Naive thymus-derived CD4-positive, alpha-beta T cell (primary cell): ENCODE results near the gene TDRD1. TPM values are rescaled to one million over a fixed set of nuclear protein-coding genes. Genes with fewer than 3 reads are reported as not detected.

Experiments
- ATAC-seq: fragments of 150-1000 bp; cut with Tn5 transposase; 2 replicates; pipeline ENCODE4 v1.10.0; 2021; ENCODE audit warnings: mild to moderate bottlenecking, moderate library complexity
- CTCF ChIA-PET: fragments of 350-600 bp; sonication (Branson Sonifier 250); formaldehyde crosslinking; loops from one replicate; lab custom pipeline; 2021; ENCODE audit warnings: antibody characterized with exemption; lab: Charles Lee
- POLR2A ChIA-PET: fragments of 350-600 bp; sonication (Branson Sonifier 250); formaldehyde crosslinking; loops from one replicate; lab custom pipeline; 2021; ENCODE audit warnings: antibody characterized with exemption, inconsistent platforms; lab: Charles Lee
- DNase-seq, 9 donors: peaks; one replicate each; pipeline versions ENCODE4 v3.0.0 to v3.0.0-alpha.2; 2020 to 2022; ENCODE audit warnings: mixed read lengths in 1 of 9
- H3K27ac ChIP-seq: one replicate; pipeline ENCODE4 v1.7.0; 2013; ENCODE audit warnings: mild to moderate bottlenecking, low read depth, low read length, moderate library complexity
- H3K27me3 ChIP-seq, 2 donors: one replicate each; pipeline ENCODE4 v1.7.0; 2013; ENCODE audit warnings: low read length in 2 of 2, mild to moderate bottlenecking in 2 of 2, moderate library complexity in 2 of 2; ENCODE audit not compliant: control insufficient read depth in 2 of 2, insufficient read depth in 2 of 2
- H3K36me3 ChIP-seq, 3 experiments: 1 replicate in 2 of 3; 2 replicates in 1 of 3; pipeline ENCODE4 v1.7.0; 2013; ENCODE audit warnings: low read length in 3 of 3, mild to moderate bottlenecking in 3 of 3, moderate library complexity in 1 of 3; ENCODE audit not compliant: insufficient read depth in 3 of 3, control insufficient read depth in 2 of 3
- H3K4me1 ChIP-seq, 2 donors: one replicate each; pipeline ENCODE4 v1.7.0; 2013; ENCODE audit warnings: low read length in 2 of 2, mild to moderate bottlenecking in 2 of 2, moderate library complexity in 1 of 2; ENCODE audit not compliant: control insufficient read depth in 2 of 2, insufficient read depth in 2 of 2
- H3K4me3 ChIP-seq: 2 replicates; pipeline ENCODE4 v1.7.0; 2013; ENCODE audit warnings: mild to moderate bottlenecking, low read length
- H3K9me3 ChIP-seq, 3 experiments: 1 replicate in 2 of 3; 2 replicates in 1 of 3; pipeline ENCODE4 v1.7.0; 2013; ENCODE audit warnings: low read length in 3 of 3; ENCODE audit not compliant: control insufficient read depth in 2 of 3
- H3K27ac Mint-ChIP-seq, 9 donors: one replicate each; pipeline ENCODE4 v1.8.0; 2020 to 2022; ENCODE audit warnings: mixed read lengths in 9 of 9, mild to moderate bottlenecking in 8 of 9, moderate library complexity in 5 of 9, inconsistent platforms in 2 of 9
- H3K27me3 Mint-ChIP-seq, 5 donors: one replicate each; pipeline ENCODE4 v1.8.0; 2021 to 2022; ENCODE audit warnings: mixed read lengths in 5 of 5, mild to moderate bottlenecking in 1 of 5
- H3K36me3 Mint-ChIP-seq, 5 donors: one replicate each; pipeline ENCODE4 v1.8.0; 2020 to 2022; ENCODE audit warnings: mixed read lengths in 5 of 5, mild to moderate bottlenecking in 3 of 5, inconsistent platforms in 1 of 5
- H3K4me1 Mint-ChIP-seq, 7 donors: one replicate each; pipeline ENCODE4 v1.8.0; 2020 to 2022; ENCODE audit warnings: mixed read lengths in 7 of 7, mild to moderate bottlenecking in 3 of 7, inconsistent platforms in 1 of 7
- H3K4me3 Mint-ChIP-seq, 10 donors: one replicate each; pipeline ENCODE4 v1.8.0; 2020 to 2022; ENCODE audit warnings: mild to moderate bottlenecking in 10 of 10, mixed read lengths in 10 of 10, moderate library complexity in 6 of 10, inconsistent platforms in 2 of 10
- H3K9me3 Mint-ChIP-seq, 11 donors: one replicate each; pipeline ENCODE4 v1.8.0; 2020 to 2022; ENCODE audit warnings: mixed read lengths in 11 of 11, mild to moderate bottlenecking in 4 of 11, inconsistent platforms in 1 of 11, moderate library complexity in 1 of 11
- intact Hi-C, 2 donors: fragments of 100-400 bp; cut with micrococcal nuclease; formaldehyde crosslinking; loops; one replicate each; pipeline ENCODE4 v1.15.1; 2023
- polyA plus RNA-seq, 2 donors: library from polyadenylated mRNA; unstranded; fragments of 300-500 nt; fragmentation: Illumina TruSeq; gene quantifications; one replicate each; pipeline ENCODE4 v1.2.3, GENCODE V29; 2021
- total RNA-seq, 6 experiments: library from RNA in 5 of 6; stranded (reverse) in 5 of 6; gene quantifications; 1 replicate in 5 of 6; 2 replicates in 1 of 6; pipeline ENCODE4 v1.2.3 and lab custom pipeline; 2021 to 2026

The TDRD1 gene
- total and polyA plus RNA-seq, 7 experiments from 2014 or later, result 0.05 to 0.49 (median 0.25) TPM; not detected in 1

DNA sequence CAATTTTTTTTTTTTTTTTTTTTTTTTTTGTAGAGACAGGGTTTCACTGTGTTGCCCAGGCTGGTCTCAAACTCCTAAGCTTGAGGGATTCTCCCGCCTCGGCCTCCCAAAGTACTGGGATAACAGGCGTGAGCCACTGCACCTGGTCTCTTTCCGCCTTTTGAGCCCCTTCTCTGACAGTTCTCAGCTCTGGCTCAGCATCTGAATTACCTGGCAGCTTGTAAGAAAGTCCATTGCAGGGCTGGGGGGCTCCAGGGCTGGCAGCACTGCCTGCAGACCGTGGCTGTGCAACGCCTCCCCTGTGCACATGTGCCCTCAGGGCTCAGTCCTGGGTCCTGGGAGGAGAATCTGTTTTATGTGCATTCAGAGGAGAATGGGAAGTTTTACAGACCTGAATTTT is 97.5 kb downstream of the TDRD1 start:
- POLR2A ChIA-PET, result no interaction called here
- no peak overlapping the region for H3K27ac ChIP-seq
- Mint-ChIP-seq H3K9me3 (no peaks in the 10 kb centered on the region), H3K4me3 (no peak overlapping the region), H3K27ac (no peak overlapping the region), H3K36me3 (no peaks in the 10 kb centered on the region), H3K27me3 (peaks cover 5 to 22% (median 14%) of the 10 kb centered on the region in 5 donors), H3K4me1 (no peaks in the 10 kb centered on the region)
- no peaks in the 10 kb centered on the region for H3K36me3 ChIP-seq
- CTCF ChIA-PET, result no interaction called here
- no peak for ATAC-seq
- no peaks in the 10 kb centered on the region for H3K27me3 ChIP-seq
- DNase-seq, result no peak
- H3K4me3 ChIP-seq, result no peak overlapping the region
- no peaks in the 10 kb centered on the region for H3K9me3 ChIP-seq
- no peaks in the 10 kb centered on the region for H3K4me1 ChIP-seq
- intact Hi-C loops, result no loop called here

- H3K4me1 ChIP-seq, result no peaks in the 10 kb centered on the region
- H3K27me3 ChIP-seq, result no peaks in the 10 kb centered on the region
- Mint-ChIP-seq H3K36me3 (no peaks in the 10 kb centered on the region), H3K27ac (no peak overlapping the region), H3K9me3 (no peaks in the 10 kb centered on the region), H3K27me3 (peaks cover 0 to 22% (median 14%) of the 10 kb centered on the region in 5 donors), H3K4me1 (no peaks in the 10 kb centered on the region), H3K4me3 (no peak overlapping the region)
- ATAC-seq, result peak; percentile 22
- H3K27ac ChIP-seq, result no peak overlapping the region
- CTCF ChIA-PET, result no interaction called here
- intact Hi-C loops, result no loop called here
- no peak overlapping the region for H3K4me3 ChIP-seq
- no peak for DNase-seq
- no peaks in the 10 kb centered on the region for H3K36me3 ChIP-seq
- no peaks in the 10 kb centered on the region for H3K9me3 ChIP-seq
- POLR2A ChIA-PET, result no interaction called here
Measured at GRCh38 chr10:114278140-114278883, 99.2 kb downstream of the TDRD1 start.

GRCh38 chr10:114278884-114279191 is 99.7 kb downstream of the TDRD1 start:
- ChIA-PET CTCF (no interaction called here), POLR2A (no interaction called here)
- no peak overlapping the region for H3K27ac Mint-ChIP-seq
- Histone ChIP-seq H3K4me3 (no peak overlapping the region), H3K9me3 (no peaks in the 10 kb centered on the region), H3K27ac (no peak overlapping the region), H3K4me1 (no peaks in the 10 kb centered on the region), H3K36me3 (no peaks in the 10 kb centered on the region), H3K27me3 (no peaks in the 10 kb centered on the region)
- H3K4me3 Mint-ChIP-seq, result no peak overlapping the region
- H3K9me3 Mint-ChIP-seq, result no peaks in the 10 kb centered on the region
- intact Hi-C loops, result no loop called here
- H3K27me3 Mint-ChIP-seq, result peaks cover 0 to 20% (median 11%) of the 10 kb centered on the region in 5 donors
- DNase-seq (no peak), ATAC-seq (peak; percentile 8)
- no peaks in the 10 kb centered on the region for H3K4me1 Mint-ChIP-seq
- no peaks in the 10 kb centered on the region for H3K36me3 Mint-ChIP-seq

DNA sequence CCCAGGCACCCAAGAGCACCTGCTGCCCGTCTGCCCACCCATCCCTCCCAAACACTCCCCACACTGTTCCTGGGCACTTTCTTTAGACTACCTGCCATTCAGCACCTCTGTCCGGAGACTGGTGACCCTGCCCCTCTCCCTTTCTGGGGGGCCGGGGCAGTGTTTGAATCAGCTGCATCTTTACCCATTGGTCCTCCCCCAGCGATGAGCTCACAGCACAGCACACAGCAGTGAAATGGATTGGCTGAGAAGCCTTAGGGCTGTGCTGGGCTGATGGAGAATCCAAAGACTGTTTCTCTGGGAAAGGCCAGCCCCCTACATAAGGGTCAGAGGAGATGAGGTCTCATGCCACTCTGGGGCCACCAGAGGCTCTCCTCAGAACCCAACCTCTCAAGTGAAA is 100.1 kb downstream of the TDRD1 start:
- no peak for DNase-seq
- Histone ChIP-seq H3K4me1 (no peaks in the 10 kb centered on the region), H3K27me3 (no peaks in the 10 kb centered on the region), H3K36me3 (no peaks in the 10 kb centered on the region), H3K9me3 (no peaks in the 10 kb centered on the region), H3K4me3 (no peak overlapping the region), H3K27ac (no peak overlapping the region)
- ChIA-PET POLR2A (no interaction called here), CTCF (no interaction called here)
- Mint-ChIP-seq H3K4me3 (no peak overlapping the region), H3K4me1 (no peaks in the 10 kb centered on the region), H3K9me3 (no peaks in the 10 kb centered on the region), H3K27ac (no peak overlapping the region), H3K27me3 (peaks cover 0 to 16% (median 9%) of the 10 kb centered on the region in 5 donors), H3K36me3 (no peaks in the 10 kb centered on the region)
- no peak for ATAC-seq
- intact Hi-C loops, result no loop called here

DNA sequence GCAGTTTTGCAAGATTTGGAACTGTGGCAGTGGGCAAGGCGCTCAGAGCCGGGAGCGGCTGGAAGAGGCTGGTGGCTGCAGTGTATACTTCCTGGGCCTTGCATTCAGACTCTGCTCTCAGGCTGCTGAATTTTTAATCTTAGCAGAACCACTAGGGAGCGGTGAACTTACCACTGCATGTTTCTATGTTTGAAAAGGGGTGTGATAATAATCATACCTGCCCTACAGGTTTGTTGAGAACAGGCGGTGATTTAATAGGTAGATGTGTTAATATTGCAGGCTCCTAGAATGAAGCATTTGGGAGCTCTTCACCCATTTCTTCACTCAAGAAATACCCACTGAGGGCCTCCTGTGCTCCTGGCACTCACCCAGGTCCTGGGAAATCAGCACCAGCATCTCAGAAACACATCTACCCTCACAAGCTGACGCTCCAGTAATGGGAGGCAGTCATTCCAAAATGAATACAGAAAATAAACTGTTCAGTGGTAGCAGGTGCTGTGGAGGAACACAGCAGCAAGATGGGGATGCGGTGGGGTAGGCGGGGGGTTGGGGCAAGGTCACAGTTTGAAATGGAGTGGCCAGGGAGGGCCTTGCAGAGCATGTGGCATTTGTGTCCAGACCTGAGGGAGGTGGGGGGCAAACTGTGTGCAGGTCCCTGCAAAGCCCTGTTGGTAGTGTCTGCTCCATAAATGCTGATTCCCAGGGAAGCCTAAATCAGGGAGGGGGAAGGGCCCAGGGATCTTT is 100.9 kb downstream of the TDRD1 start:
- no peaks in the 10 kb centered on the region for H3K36me3 Mint-ChIP-seq
- no peaks in the 10 kb centered on the region for H3K36me3 ChIP-seq
- ChIA-PET POLR2A (no interaction called here), CTCF (no interaction called here)
- H3K27ac Mint-ChIP-seq, result no peak overlapping the region
- H3K27ac ChIP-seq, result no peak overlapping the region
- H3K4me1 Mint-ChIP-seq, result no peaks in the 10 kb centered on the region
- H3K9me3 Mint-ChIP-seq, result no peaks in the 10 kb centered on the region
- H3K9me3 ChIP-seq, result no peaks in the 10 kb centered on the region
- ATAC-seq (no peak), DNase-seq (no peak)
- intact Hi-C loops, result no loop called here
- peaks cover 0 to 11% (median 5%) of the 10 kb centered on the region in 5 donors for H3K27me3 Mint-ChIP-seq
- no peaks in the 10 kb centered on the region for H3K27me3 ChIP-seq
- H3K4me1 ChIP-seq, result no peaks in the 10 kb centered on the region
- no peak overlapping the region for H3K4me3 Mint-ChIP-seq
- H3K4me3 ChIP-seq, result no peak overlapping the region

GRCh38 chr10:114281006-114281405 is 101.9 kb downstream of the TDRD1 start:
- Mint-ChIP-seq H3K9me3 (no peaks in the 10 kb centered on the region), H3K4me1 (no peaks in the 10 kb centered on the region), H3K27ac (no peak overlapping the region), H3K4me3 (no peak overlapping the region), H3K27me3 (peaks cover 0 to 11% (median 5%) of the 10 kb centered on the region in 5 donors), H3K36me3 (no peaks in the 10 kb centered on the region)
- Histone ChIP-seq H3K36me3 (no peaks in the 10 kb centered on the region), H3K4me3 (no peak overlapping the region), H3K27me3 (no peaks in the 10 kb centered on the region), H3K27ac (no peak overlapping the region), H3K9me3 (no peaks in the 10 kb centered on the region), H3K4me1 (no peaks in the 10 kb centered on the region)
- DNase-seq (no peak), ATAC-seq (no peak)
- ChIA-PET POLR2A (no interaction called here), CTCF (no interaction called here)
- intact Hi-C loops, result no loop called here

DNA sequence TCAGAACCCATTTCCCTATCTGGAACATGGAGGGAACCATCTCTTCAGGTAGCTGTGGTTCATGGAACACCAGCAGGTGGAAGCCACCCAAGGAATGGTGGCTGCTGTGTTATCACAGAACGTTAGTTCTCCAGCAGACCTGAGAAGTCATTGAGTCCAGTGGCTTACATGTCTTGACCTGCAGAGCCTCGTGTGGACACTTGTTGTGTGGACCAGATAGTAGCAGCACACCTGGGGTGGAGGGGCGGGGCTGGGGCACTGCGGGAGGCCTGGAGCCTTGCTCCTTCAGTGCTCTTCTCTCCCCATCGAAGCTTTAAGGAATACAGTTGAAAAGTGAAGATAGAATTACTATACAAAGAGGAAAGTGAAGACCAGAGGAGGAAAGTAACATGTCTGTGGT is 102.3 kb downstream of the TDRD1 start:
- Mint-ChIP-seq H3K27me3 (peaks cover 0 to 11% (median 5%) of the 10 kb centered on the region in 5 donors), H3K36me3 (no peaks in the 10 kb centered on the region), H3K9me3 (no peaks in the 10 kb centered on the region), H3K27ac (no peak overlapping the region), H3K4me3 (no peak overlapping the region), H3K4me1 (no peaks in the 10 kb centered on the region)
- DNase-seq (no peak), ATAC-seq (no peak)
- POLR2A ChIA-PET, result no interaction called here
- no peaks in the 10 kb centered on the region for H3K4me1 ChIP-seq
- CTCF ChIA-PET, result no interaction called here
- no peak overlapping the region for H3K27ac ChIP-seq
- no peaks in the 10 kb centered on the region for H3K9me3 ChIP-seq
- H3K4me3 ChIP-seq, result no peak overlapping the region
- H3K27me3 ChIP-seq, result no peaks in the 10 kb centered on the region
- intact Hi-C loops, result no loop called here
- no peaks in the 10 kb centered on the region for H3K36me3 ChIP-seq
